ENCODE measurements around the gene ABCA5. TPM values are rescaled to one million over a fixed set of nuclear protein-coding genes. Genes with fewer than 3 reads are reported as not detected.

ABCA5 gene
- total RNA-seq, 1 experiment from 2014 or later = 13.3 TPM

Other genes with a start within 250 kb of the ABCA5 start
- gene ABCA6, start 185.2 kb downstream of the ABCA5 start, total RNA-seq (2021; ENCODE audit: unreplicated experiment) = 0.46 TPM
- gene ABCA10, start 98.3 kb downstream of the ABCA5 start, total RNA-seq (2021; ENCODE audit: unreplicated experiment) = 0.90 TPM
- 11.8 TPM for gene MAP2K6, start 87.6 kb upstream of the ABCA5 start, total RNA-seq (2021; ENCODE audit: unreplicated experiment)